Stimulated activated CD4-positive, alpha-beta T cell treated with anti-CD3 and anti-CD28 coated beads, Interleukin-15, amount 100 ng/mL, for 24 hours (primary cell): ENCODE data around the gene OR6N1.

Experiments used
- DNase-seq: peaks from one replicate; pipeline ENCODE4 v3.0.0-alpha.2; 2020

Gene OR6N1

DNA sequence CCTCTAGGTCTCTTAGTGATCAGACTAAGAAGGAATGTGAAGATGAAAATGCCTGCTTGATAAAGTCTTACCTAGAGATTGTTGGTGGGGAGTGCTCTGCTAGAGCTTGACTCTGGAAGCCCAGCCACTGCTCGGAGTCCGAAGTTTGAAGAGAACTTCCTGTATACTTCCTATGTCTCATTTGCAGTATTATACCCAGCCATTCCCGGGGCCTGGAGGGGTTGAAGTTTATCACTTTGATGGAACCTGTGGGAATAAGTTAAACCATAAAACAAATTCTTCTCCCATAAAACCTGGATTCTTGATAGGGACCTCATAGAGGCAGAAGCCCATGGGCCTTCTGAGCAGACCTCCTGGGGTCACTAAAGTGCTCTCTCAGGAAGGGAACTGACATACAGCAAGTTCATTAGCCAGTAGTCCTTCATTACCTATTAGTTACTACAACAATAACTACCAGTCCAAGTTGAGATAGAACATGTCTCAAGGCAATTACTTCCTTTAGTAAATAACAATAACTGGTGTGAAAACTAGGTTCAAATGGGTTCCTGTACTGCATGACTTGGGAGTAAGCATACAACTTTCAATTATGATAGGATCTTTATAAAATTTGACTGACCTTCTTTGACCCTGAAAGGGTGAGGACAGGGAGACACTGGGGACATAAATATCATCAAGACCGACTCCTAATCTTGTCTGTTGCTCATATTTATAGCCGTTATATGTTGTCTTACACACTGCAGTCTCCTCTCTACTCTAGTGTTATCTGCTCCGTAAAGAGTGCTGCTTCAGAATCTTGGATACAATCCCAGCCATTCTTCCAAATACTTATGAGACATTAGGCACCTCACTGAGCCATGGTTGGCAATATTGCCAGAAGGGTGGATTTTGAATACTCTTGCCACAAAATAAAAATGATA, at the start of gene OR6N1:
TSS of gene OR6N1 (minus strand) at position 246 of the 917 bp plus-strand sequence. CDS start 5,513 bp downstream, outside the sequence.
- no peak for DNase-seq

GRCh38 chr1:158821723-158822122, 49.7 kb upstream of the OR6N1 start:
- DNase-seq, result no peak

DNA sequence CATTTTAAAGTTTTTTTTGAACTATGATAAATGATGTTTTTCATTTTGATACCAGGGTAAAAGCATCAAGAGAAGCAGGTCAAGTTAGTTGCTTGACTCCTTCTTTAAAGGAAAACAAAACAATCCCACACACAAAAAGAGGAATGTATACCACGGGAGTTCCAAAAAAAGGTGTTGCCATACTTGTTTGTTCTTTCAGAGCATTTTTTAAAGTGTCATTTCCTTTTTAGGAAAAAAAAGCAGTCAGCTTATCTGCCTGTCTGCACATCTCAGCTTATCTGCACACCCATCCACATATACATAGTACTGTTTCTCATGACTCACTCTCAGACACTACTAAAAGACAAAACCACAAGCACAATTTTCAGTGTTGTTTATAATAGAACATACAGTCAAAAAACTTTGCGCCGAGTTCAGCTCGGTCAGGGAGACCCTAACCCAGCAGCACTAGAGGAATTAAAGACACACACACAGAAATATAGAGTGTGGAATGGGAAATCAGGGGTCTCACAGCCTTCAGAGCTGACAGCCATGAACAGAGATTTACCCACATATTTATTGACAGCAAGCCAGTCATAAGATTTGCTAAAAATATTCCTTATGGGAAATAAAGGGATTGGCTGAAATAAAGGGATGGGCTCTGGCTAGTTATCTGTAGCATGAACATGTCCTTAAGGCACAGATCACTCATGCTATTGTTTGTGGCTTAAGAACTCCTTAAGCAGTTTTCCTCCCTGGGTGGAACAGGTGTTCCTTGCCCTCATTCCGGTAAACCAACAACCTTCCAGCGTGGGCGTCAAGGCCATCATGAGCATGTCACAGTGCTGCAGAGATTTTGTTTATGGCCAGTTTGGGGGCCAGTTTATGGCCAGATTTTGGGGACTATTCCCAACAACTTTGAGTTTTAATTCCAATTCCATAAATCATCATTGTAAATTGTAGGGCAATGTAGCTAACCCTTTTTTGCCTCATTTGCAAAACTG, 47.8 kb upstream of the OR6N1 start:
- DNase-seq, result peak; percentile 24

GRCh38 chr1:158818975-158819431, 47.0 kb upstream of the OR6N1 start:
- DNase-seq, result no peak

DNA sequence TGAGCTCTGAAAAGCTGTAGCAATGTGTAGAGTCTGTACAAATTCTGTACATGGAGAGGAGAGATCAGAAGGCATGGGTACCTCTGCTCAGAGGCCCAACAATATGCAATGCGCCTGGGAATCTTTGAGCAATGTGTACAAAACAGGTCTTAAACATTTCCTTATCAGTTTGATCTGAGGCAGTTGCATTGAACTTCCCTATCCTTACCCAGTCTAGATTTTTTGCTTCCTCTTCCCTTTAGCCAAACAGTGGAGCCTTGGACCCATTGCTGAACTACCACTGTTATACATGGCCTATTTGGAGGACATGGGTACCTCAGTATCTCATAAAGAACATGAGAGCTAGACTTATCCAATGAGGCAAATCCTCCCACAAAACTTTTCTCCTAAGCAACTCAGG, 46.6 kb upstream of the OR6N1 start:
- no peak for DNase-seq

DNA sequence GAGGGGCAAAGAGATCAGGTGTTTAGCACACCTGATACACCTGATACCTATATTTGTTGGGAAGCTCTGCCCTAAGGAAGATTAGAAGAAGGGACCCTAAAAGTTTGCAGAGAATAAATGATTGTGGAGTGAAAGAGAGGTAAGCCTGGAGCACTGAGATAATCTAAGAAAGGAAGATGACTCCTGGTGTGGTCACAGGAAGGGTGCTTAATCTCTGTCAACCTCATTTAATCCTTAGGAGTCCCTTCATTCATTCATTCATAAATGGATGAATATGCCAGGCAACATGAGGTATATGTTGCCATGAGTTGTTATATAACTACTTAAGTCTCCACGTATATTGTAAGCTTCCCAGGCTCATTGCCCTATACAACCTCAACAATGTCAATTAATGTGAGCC, 43.0 kb upstream of the OR6N1 start:
- DNase-seq, result no peak

- no peak for DNase-seq
Observed at GRCh38 chr1:158813164-158813563, 41.2 kb upstream of the OR6N1 start.

DNA sequence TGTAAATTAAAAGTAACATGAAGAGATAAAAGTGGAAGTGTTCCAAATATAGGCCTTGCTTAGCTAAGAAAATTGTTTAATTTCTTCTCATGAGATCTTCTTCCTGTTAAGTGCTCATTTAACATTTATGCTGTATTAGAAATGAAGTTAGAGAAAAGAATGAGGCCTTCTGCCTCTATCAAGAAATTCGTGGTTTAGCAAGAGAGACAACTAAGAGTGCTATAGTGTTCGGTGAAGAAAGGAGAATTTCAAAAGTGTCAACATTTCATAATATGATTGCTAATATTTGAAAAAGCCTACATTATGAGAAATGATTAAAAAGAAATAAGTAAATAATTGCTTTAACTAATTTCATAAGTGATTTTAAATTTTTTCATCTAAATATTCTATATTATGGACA, 40.3 kb upstream of the OR6N1 start:
- no peak for DNase-seq

DNA sequence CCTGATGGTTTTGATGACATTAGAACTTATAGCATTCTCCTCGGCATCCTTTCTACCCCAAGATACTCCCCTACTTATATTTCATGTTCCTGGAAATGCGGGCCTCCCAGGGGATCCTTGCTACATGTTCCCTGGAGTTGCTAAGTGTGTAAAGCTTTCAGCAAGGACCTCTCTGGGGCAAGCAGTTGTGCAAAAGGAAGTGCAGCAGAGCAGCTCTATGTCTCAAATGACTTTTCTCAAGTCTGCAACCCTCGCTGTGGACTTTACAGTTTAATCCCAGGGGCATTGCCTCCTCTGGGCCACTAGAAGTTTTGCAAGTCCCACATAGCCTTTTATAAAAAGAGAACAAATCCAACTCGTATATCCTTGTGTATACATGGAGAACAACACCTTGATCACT, 38.3 kb upstream of the OR6N1 start:
- no peak for DNase-seq

- no peak for DNase-seq
Observed at GRCh38 chr1:158809862-158810261, 37.9 kb upstream of the OR6N1 start.

DNA sequence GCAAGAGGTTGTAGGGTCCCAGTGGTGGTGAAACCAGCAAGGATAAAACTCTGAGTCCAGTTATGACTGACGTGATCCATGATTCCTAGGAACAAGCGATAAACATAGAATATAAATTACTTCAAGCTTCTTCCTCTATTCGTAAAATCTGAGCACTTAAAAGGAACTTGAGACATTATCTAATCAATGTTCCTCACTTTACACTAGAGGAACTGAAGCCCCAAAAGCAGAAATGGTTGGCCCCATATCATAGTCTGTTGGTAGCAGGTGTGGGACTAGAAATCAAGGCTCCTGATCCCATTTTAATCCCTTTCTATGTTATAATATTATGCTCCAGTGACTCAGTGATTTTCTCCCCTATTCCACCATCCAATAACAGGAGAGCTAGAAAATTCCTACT, 37.3 kb upstream of the OR6N1 start:
- DNase-seq, result no peak

DNA sequence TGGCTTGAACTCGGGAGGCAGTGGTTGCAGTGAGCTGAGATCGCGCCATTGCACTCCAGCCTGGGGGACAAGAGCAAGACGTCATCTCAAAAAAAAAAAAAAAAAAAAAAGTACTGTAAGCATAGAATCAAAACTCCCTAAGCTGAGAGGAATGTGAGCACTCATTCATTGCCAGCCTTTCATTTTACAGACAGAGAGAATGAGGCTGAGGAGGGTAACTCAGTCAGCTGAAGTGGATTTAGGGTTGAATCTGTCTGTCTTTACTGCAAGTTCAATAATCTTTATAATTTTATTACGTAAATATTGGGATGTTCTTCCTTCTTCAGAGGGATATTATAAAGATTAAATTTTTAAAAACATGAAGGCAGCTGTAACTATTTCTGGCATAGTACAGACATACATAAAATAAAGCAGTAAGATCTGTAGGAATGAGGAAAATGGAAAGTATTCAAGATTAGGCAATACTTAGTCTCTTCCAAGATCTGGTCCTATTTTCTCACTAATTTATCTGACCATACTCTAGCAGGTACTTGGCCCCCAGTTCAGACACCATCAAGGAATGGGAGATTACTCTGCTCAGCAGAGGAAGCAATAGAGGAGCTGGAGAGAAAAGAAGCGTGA, 35.0 kb upstream of the OR6N1 start:
- DNase-seq, result no peak

GRCh38 chr1:158803678-158804077, 31.7 kb upstream of the OR6N1 start:
- DNase-seq, result no peak

GRCh38 chr1:158801396-158801795, 29.4 kb upstream of the OR6N1 start:
- no peak for DNase-seq

DNA sequence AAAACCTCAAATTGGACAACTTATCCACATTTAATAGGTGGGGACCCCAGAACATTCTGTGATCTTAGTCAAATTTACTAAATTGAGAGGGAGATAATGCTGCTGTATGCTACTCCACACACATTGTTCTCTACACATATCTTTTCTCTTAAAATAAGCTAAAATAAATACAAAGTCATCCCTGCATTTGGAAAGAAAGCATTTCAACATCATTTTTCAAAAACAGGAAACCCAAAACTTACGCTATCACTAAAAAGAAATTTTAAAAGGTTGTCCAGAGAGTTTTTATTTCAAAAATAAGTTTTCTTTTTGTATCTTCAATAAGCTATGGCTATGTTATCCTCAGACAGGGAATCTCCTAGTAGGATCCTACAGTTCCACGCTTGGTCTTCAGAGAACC, 28.5 kb upstream of the OR6N1 start:
- no peak for DNase-seq

DNA sequence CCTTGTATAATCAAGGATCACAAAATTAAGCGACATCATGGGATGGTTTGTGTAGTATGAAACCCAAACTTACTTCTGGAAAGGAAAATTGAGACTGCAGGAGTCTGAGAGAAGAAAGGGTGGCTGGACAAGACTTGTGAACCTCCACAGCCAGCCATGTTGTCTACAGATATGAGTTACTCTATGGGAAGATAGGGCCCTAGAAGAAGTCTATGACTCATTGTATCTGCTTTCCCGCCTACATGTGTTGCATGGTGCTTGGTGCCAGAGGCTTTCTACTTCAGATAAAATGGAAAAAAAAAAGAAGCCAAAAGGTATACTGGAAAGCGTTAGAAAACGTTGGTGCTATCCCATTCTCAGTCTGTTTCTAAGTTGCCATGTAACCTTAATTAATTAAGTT, 27.7 kb upstream of the OR6N1 start:
- peak; percentile 21 for DNase-seq

GRCh38 chr1:158798531-158798930, 26.5 kb upstream of the OR6N1 start:
- DNase-seq, result no peak

GRCh38 chr1:158794247-158794646, 22.3 kb upstream of the OR6N1 start:
- DNase-seq, result no peak

DNA sequence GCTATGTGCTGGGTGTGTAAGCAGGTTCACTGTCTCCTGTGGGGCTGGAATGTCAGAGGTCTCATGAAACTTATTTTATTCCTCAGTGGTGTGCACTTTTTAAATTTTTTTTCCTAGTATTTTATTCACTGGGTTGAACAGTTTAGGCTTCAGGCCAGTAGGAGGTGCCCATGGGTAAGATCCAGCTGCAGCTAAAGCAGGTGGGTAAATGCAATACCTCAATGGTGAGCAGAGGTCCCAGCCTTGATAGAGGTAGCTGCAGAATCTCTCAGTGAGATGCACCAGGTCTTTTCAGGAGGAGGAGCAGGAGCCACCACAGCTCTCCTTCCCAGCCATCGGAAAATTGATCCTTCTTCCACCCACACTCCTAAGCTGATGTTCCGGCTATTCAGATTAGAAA, 21.6 kb upstream of the OR6N1 start:
- DNase-seq, result peak; percentile 54

- no peak for DNase-seq
Observed at GRCh38 chr1:158781104-158781503, 9.1 kb upstream of the OR6N1 start, which contains the start of gene OR6N2. Gene OR6N2 (minus strand): TSS chr1:158781204. CDS start chr1:158777635, 3,569 bp downstream.

GRCh38 chr1:158754420-158754819, 17.6 kb downstream of the OR6N1 start, which contains the start of gene OR6K6:
Gene OR6K6 (plus strand): TSS chr1:158754720. CDS start chr1:158754888, 168 bp downstream.
- no peak for DNase-seq

DNA sequence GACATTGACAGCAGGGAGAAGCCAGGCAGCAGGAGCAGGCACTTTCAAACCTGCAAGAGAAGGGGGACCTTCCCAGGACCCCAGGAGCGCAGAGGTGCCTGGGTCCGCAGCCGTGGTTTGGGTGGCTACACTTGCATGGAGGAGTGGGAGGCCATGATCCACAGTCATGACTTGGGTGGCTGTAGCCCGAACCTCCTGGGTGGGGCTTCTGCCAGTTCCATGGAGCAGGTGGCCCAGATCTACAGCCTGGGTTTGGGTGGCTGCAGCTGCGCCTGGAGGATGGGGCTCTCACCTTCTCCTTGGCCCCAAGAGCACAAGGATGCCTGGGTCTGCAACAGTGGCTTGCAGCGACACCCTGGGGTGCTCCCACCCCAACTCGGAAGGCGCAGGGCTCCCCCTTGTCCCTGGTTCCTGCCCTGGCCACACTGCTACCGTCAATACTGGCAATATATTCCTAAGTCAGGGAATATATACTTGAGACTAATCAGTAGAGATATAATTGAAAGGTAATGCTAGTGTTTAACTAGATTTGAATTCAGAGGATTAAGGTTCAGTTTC, 19.8 kb downstream of the OR6N1 start:
- no peak for DNase-seq
